ENCODE measurements around the gene MAP7D1. TPM values are rescaled to one million over a fixed set of nuclear protein-coding genes. Genes with fewer than 3 reads are reported as not detected.

The MAP7D1 gene
- total and polyA plus RNA-seq, 2 of the 13 experiments (the other 11 are each of a cell fraction or from before 2014, with no cell fraction given): 5.6 to 7.2 TPM

- H3K36me3 ChIP-seq (replicated peaks in 1 of 2; ENCODE audit: control insufficient read depth in 1 of 2, insufficient read depth in 2 of 2, low read length in 2 of 2): peaks cover 10 to 41% of the 10 kb centered on the region in 2 experiments; a peak in 4 of 5 replicates
- no peak overlapping the region for H3K9ac ChIP-seq (ENCODE audit: insufficient read depth, low read depth, low read length)
- in situ Hi-C loops (cut with HindIII; ENCODE audit: extremely low pct_ligation_motif_present, low pct_unique_long_range_greater_than_20kb): no loop called here
Measured at GRCh38 chr1:36174713-36175112, 18.8 kb downstream of the MAP7D1 start.

More at GRCh38 chr1:36174713-36175112, 18.8 kb downstream of the MAP7D1 start:
- no peaks in the 10 kb centered on the region for H3K4me1 ChIP-seq (ENCODE audit: insufficient read depth, low read length)
- H3K27ac ChIP-seq (ENCODE audit: extremely low read length, insufficient read depth, low read length): no peak overlapping the region
- BruUV-seq (replicated peaks): no TSS peak
- DNase-seq (ENCODE audit: low spot score): no peak
- H3K9me3 ChIP-seq (ENCODE audit: low read length): no peaks in the 10 kb centered on the region
- intact Hi-C loops (cut with micrococcal nuclease; ENCODE audit: unreplicated experiment): no loop called here
- H3K79me2 ChIP-seq (ENCODE audit: insufficient read depth, low read length): no peaks in the 10 kb centered on the region
- CTCF ChIA-PET (ENCODE audit: low intra/inter-chr PET ratio, low total read pairs): no interaction called here
- no peak for FAIRE-seq
- H3K27me3 ChIP-seq (ENCODE audit: control insufficient read depth in 1 of 2, insufficient read depth in 2 of 2, low read length in 2 of 2): no peaks in the 10 kb centered on the region
- no peak for ATAC-seq
- 98% methylated on average over 11 of the region's 11 CpGs for WGBS (ENCODE audit: low lambda C conversion rate)
- POLR2A ChIA-PET: no interaction called here
- H3K4me2 ChIP-seq (ENCODE audit: low read depth, low read length): no peak overlapping the region
- TF ChIP-seq ATF7-NPFF (CRISPR knock-in tag; IDR thresholded peaks at IDR 0.05; ENCODE audit: low read depth): no peak
- no peak for TF ChIP-seq PHF21A (CRISPR knock-in tag; IDR thresholded peaks at IDR 0.05)
- no peak for TF ChIP-seq ZFP90 (CRISPR knock-in tag; IDR thresholded peaks at IDR 0.05; ENCODE audit: borderline replicate concordance)
- TF ChIP-seq SOX6 (IDR thresholded peaks at IDR 0.05): no peak
- no peak for TF ChIP-seq SOX6 (CRISPR knock-in tag; IDR thresholded peaks at IDR 0.05)
- no peak for TF ChIP-seq DNMT3B (CRISPR knock-in tag; conservative IDR thresholded peaks at IDR 0.05)
- TF ChIP-seq EED (CRISPR knock-in tag; IDR thresholded peaks at IDR 0.05): no peak
- TF ChIP-seq MTERF4 (CRISPR knock-in tag; IDR thresholded peaks at IDR 0.05): no peak
- no peak for TF ChIP-seq ZNF383 (CRISPR knock-in tag; IDR thresholded peaks at IDR 0.05; ENCODE audit: borderline replicate concordance)
- TF ChIP-seq ZNF18 (CRISPR knock-in tag; IDR thresholded peaks at IDR 0.05; ENCODE audit: insufficient replicate concordance): no peak
- TF ChIP-seq ZEB1 (IDR thresholded peaks at IDR 0.05; ENCODE audit: insufficient replicate concordance, low read depth): no peak
- TF ChIP-seq ZNF263 (CRISPR knock-in tag; IDR thresholded peaks at IDR 0.05): no peak
- no peak for TF ChIP-seq ASH2L (IDR thresholded peaks at IDR 0.05; ENCODE audit: insufficient read length, low read depth, low read length)
- TF ChIP-seq PHF5A (CRISPR knock-in tag; IDR thresholded peaks at IDR 0.05; ENCODE audit: low read depth, unreplicated experiment): no peak
- no peak for TF ChIP-seq SALL1 (CRISPR knock-in tag; IDR thresholded peaks at IDR 0.05)
- no peak for TF ChIP-seq ZNF136 (CRISPR knock-in tag; IDR thresholded peaks at IDR 0.05; ENCODE audit: low read depth)
- no peak overlapping the region for H3K4me3 ChIP-seq (replicated peaks in 1 of 3; ENCODE audit: insufficient read depth in 1 of 3, low read depth in 2 of 3, low read length in 3 of 3)
- no peak overlapping the region for H2AFZ ChIP-seq (ENCODE audit: low read length)
- no peaks in the 10 kb centered on the region for H4K20me1 ChIP-seq (ENCODE audit: insufficient read depth, low read length)
